Caco-2 (cell line): ENCODE measurements around the gene ALX4. TPM values are rescaled to one million over a fixed set of nuclear protein-coding genes. Genes with fewer than 3 reads are reported as not detected.
A peak's percentile ranks its signal among the peaks of the same experiment; 100 is the strongest.

Experiments used
- BruUV-seq: library from RNA; stranded (reverse); fragments of 400-500 nt; replicated peaks from 2 replicates; lab custom pipeline; 2021; lab: Mats Ljungman, UMichigan
- CTCF ChIA-PET: fragments of 300-600 bp; sonication (Branson Sonifier 250); formaldehyde crosslinking; loops from one replicate; lab custom pipeline; 2022; ENCODE audit warnings: antibody characterized with exemption; lab: Charles Lee
- POLR2A ChIA-PET: fragments of 300-600 bp; sonication (Branson Sonifier 250); formaldehyde crosslinking; loops from one replicate; lab custom pipeline; 2022; ENCODE audit warnings: antibody characterized with exemption; lab: Charles Lee
- DNase-seq, 2 experiments: peaks; one replicate each; pipeline versions ENCODE4 v3.0.0 to v3.0.0-alpha.2; 2020 to 2022
- H3K27me3 ChIP-seq: replicated peaks from 2 replicates; pipeline ENCODE4 v1.6.0; 2011; ENCODE audit warnings: low read length; ENCODE audit not compliant: control insufficient read depth, insufficient read depth
- H3K36me3 ChIP-seq: 2 replicates; pipeline ENCODE4 v1.5.1; 2011; ENCODE audit warnings: low read length; ENCODE audit not compliant: control insufficient read depth, insufficient read depth
- H3K4me1 ChIP-seq: fragments of 250-450 bp; sonication (Bioruptor Pico); 2 replicates; pipeline ENCODE4 v1.5.1; 2020; ENCODE audit warnings: mild to moderate bottlenecking
- H3K4me3 ChIP-seq: 2 replicates; pipeline ENCODE4 v1.5.1; 2011; ENCODE audit warnings: low read depth, mild to moderate bottlenecking, control low read depth, low read length
- H3K9me3 ChIP-seq: fragments of 250-450 bp; sonication (Bioruptor Pico); 2 replicates; pipeline ENCODE4 v1.5.1; 2020; ENCODE audit warnings: mild to moderate bottlenecking, moderate library complexity
- H3K27ac Mint-ChIP-seq: one replicate; pipeline ENCODE4 v1.8.0; 2022; ENCODE audit warnings: mixed read lengths; ENCODE audit not compliant: unreplicated experiment
- H3K27me3 Mint-ChIP-seq: one replicate; pipeline ENCODE4 v1.8.0; 2022; ENCODE audit warnings: mixed read lengths; ENCODE audit not compliant: insufficient read depth, unreplicated experiment
- H3K36me3 Mint-ChIP-seq: one replicate; pipeline ENCODE4 v1.8.0; 2022; ENCODE audit warnings: mild to moderate bottlenecking, mixed read lengths; ENCODE audit not compliant: insufficient read depth, unreplicated experiment
- H3K4me1 Mint-ChIP-seq: one replicate; pipeline ENCODE4 v1.8.0; 2022; ENCODE audit warnings: low read depth, mixed read lengths; ENCODE audit not compliant: unreplicated experiment
- H3K4me3 Mint-ChIP-seq: one replicate; pipeline ENCODE4 v1.8.0; 2022; ENCODE audit warnings: mild to moderate bottlenecking, moderate library complexity, mixed read lengths; ENCODE audit not compliant: unreplicated experiment
- H3K9me3 Mint-ChIP-seq: one replicate; pipeline ENCODE4 v1.8.0; 2022; ENCODE audit warnings: mixed read lengths; ENCODE audit not compliant: unreplicated experiment
- intact Hi-C: fragments of 100-400 bp; cut with micrococcal nuclease; formaldehyde crosslinking; loops from one replicate; pipeline ENCODE4 v1.10.0; 2022; ENCODE audit not compliant: unreplicated experiment
- total RNA-seq: library from RNA; stranded (reverse); gene quantifications from 2 replicates; pipeline ENCODE4 v1.2.3, GENCODE V29; 2022
- TF ChIP-seq, protein P1 (sequence below), 2 experiments: fragments of 200-600 bp in 1 of 2; IDR thresholded peaks; 1 replicate in 1 of 2; 2 replicates in 1 of 2; pipeline versions ENCODE4 v1.5.1 to v1.8.0; 2011 to 2022; ENCODE audit warnings: antibody characterized with exemption in 1 of 2, control low read depth in 1 of 2, inconsistent platforms in 1 of 2, low read depth in 1 of 2, low read length in 1 of 2, mild to moderate bottlenecking in 1 of 2, moderate library complexity in 1 of 2; ENCODE audit not compliant: insufficient read depth in 1 of 2, severe bottlenecking in 1 of 2, unreplicated experiment in 1 of 2

Gene ALX4
- total RNA-seq, 1 experiment from 2014 or later, result 0.05 TPM

DNA sequence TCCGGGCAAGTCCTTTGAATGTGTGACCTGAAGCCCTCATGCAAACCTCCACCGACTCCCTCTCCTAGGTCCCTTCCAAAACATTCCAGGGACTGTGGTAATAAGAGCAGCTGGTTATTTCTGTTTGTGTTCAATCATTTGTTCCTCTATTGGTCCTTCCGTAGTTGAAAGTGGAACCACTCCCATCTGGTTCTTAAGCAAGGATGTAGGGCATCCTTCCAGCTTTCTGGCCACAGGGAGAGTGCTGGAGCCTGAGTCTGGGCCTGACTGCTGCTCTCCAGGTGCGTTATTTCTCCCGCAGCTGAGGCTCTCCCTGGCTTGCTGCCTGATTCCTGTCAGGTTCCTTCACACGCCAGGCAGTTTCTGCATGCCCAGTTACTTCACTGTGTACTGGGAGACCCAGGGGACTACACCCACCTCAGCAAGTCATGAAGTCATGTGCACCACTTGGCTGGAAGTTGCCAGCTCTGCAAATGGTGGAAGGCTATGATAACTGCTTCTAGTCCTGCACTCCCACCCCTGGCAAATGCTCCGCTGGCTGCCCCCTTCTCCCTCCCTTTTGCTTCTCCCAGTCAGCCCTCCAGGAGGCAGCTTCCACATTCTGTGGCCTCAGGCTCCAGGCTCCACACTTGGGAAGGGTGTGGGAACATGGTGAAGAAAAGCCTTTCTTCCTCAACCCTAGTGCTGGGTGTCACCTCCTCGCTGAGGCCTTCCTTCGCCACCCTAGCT, 4.0 kb upstream of the ALX4 start:
- no peak overlapping the region for H3K27ac Mint-ChIP-seq
- no peak for DNase-seq
- Histone ChIP-seq H3K4me1 (no peaks in the 10 kb centered on the region), H3K36me3 (no peaks in the 10 kb centered on the region), H3K4me3 (no peak overlapping the region), H3K9me3 (no peaks in the 10 kb centered on the region), H3K27me3 (no peaks in the 10 kb centered on the region)
- H3K27me3 Mint-ChIP-seq, result peaks cover 11% of the 10 kb centered on the region
- POLR2A ChIA-PET, result no interaction called here
- BruUV-seq, result no TSS peak
- TF ChIP-seq, protein P1, sequence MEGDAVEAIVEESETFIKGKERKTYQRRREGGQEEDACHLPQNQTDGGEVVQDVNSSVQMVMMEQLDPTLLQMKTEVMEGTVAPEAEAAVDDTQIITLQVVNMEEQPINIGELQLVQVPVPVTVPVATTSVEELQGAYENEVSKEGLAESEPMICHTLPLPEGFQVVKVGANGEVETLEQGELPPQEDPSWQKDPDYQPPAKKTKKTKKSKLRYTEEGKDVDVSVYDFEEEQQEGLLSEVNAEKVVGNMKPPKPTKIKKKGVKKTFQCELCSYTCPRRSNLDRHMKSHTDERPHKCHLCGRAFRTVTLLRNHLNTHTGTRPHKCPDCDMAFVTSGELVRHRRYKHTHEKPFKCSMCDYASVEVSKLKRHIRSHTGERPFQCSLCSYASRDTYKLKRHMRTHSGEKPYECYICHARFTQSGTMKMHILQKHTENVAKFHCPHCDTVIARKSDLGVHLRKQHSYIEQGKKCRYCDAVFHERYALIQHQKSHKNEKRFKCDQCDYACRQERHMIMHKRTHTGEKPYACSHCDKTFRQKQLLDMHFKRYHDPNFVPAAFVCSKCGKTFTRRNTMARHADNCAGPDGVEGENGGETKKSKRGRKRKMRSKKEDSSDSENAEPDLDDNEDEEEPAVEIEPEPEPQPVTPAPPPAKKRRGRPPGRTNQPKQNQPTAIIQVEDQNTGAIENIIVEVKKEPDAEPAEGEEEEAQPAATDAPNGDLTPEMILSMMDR (IDR thresholded peaks at IDR 0.05; ENCODE audit: insufficient read depth in 1 of 2, low read depth in 1 of 2, low read length in 1 of 2, severe bottlenecking in 1 of 2, unreplicated experiment in 1 of 2), result no peak
- H3K9me3 Mint-ChIP-seq, result no peaks in the 10 kb centered on the region
- no peaks in the 10 kb centered on the region for H3K4me1 Mint-ChIP-seq
- CTCF ChIA-PET, result interaction anchor here (1.1 kb wide), 1 partner anchor 180 kb away, joined by 3 read pairs; no protein-coding TSS in a partner anchor
- no peaks in the 10 kb centered on the region for H3K36me3 Mint-ChIP-seq
- H3K4me3 Mint-ChIP-seq, result no peak overlapping the region
- intact Hi-C loops, result no loop called here

DNA sequence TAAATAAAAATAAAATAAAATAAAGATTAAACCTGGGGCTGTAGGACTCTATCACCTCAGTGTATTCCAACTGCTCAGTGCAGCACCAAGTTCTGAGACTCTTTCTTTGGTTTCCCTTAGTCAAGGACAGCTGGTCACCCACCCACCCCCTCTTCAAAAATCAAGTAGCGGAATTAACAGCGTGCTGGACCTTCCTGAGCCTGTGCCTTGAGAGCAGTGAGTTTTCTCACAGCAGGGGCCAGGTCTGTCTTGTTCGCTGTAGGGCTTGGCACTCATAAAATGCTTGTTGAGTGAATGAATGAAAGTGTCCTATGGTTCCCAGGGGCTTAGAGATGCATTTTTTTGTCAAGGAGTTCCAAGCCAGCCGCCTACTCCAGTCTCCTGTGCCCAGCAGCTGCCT, 2.9 kb upstream of the ALX4 start:
- BruUV-seq, result no TSS peak
- no peaks in the 10 kb centered on the region for H3K4me1 Mint-ChIP-seq
- H3K27me3 ChIP-seq, result no peaks in the 10 kb centered on the region

DNA sequence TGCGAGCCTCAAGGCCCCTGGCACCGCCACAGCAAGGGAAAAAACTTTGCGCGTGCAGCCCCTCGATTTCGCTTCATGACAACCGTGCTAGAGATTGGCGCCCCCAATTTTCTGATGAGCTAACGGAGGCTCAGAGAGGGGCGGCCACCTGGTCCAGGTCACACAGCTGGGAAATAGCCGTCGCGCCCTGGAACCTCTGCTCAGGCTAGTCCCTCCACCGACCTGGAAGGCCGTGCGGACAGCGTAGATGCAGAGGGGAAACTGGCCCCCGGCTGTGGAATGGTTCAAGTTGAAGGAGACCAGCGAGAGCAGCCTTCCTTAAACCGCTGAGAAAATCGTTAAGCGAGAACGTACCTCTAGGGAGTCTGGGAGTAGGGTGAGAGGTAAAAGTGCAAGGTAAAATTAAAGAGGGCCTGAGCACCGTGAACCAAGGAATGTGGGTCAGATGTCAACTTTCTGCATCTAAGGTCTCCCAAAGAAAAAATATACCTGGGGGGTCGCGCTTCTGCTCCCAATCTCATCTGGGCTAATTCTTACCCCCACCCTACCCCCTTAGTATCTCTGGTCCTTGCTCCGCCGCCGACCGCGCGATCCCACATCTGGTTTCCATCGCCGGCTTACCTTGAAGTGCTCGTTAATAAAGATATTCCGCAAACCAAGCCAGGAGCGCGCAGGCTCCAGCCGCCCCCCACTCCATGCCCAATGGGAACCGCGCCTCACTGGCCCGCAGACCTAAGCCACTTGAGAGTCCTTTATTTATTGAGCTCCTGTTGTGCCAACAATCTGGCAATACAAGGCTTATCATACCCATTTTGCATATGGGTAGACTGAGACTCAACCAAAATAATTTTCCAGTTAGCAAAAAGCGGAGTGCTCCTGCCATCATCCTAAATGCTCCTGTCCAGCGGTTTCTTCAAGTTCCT, 1.7 kb upstream of the ALX4 start:
- Histone ChIP-seq H3K4me3 (no peak overlapping the region), H3K36me3 (no peaks in the 10 kb centered on the region), H3K4me1 (no peaks in the 10 kb centered on the region), H3K9me3 (no peaks in the 10 kb centered on the region), H3K27me3 (no peaks in the 10 kb centered on the region)
- POLR2A ChIA-PET, result no interaction called here
- TF ChIP-seq, protein P1 (IDR thresholded peaks at IDR 0.05; ENCODE audit: insufficient read depth in 1 of 2, low read depth in 1 of 2, low read length in 1 of 2, severe bottlenecking in 1 of 2, unreplicated experiment in 1 of 2), result no peak
- H3K27me3 Mint-ChIP-seq, result peaks cover 11% of the 10 kb centered on the region
- no peak for DNase-seq
- no peak overlapping the region for H3K27ac Mint-ChIP-seq
- intact Hi-C loops, result no loop called here
- no TSS peak for BruUV-seq
- CTCF ChIA-PET, result no interaction called here
- H3K9me3 Mint-ChIP-seq, result no peaks in the 10 kb centered on the region
- no peaks in the 10 kb centered on the region for H3K4me1 Mint-ChIP-seq
- no peak overlapping the region for H3K4me3 Mint-ChIP-seq
- no peaks in the 10 kb centered on the region for H3K36me3 Mint-ChIP-seq

More for the DNA sequence above, 2.9 kb upstream of the ALX4 start:
- peak in 1 of 2 experiments; percentile 14 for DNase-seq
- Mint-ChIP-seq H3K36me3 (no peaks in the 10 kb centered on the region), H3K9me3 (no peaks in the 10 kb centered on the region), H3K27me3 (peaks cover 11% of the 10 kb centered on the region), H3K4me3 (no peak overlapping the region), H3K27ac (no peak overlapping the region)
- Histone ChIP-seq H3K4me1 (no peaks in the 10 kb centered on the region), H3K4me3 (no peak overlapping the region), H3K9me3 (no peaks in the 10 kb centered on the region), H3K36me3 (no peaks in the 10 kb centered on the region)
- ChIA-PET POLR2A (no interaction called here), CTCF (no interaction called here)
- TF ChIP-seq, protein P1 (IDR thresholded peaks at IDR 0.05; ENCODE audit: insufficient read depth in 1 of 2, low read depth in 1 of 2, low read length in 1 of 2, severe bottlenecking in 1 of 2, unreplicated experiment in 1 of 2), result no peak
- intact Hi-C loops, result no loop called here
